EL (cell line): ENCODE results near the gene POLR2L.

Experiments
- DNase-seq: peaks from one replicate; pipeline ENCODE4 v3.0.0-alpha.2; 2016

Gene POLR2L

DNA sequence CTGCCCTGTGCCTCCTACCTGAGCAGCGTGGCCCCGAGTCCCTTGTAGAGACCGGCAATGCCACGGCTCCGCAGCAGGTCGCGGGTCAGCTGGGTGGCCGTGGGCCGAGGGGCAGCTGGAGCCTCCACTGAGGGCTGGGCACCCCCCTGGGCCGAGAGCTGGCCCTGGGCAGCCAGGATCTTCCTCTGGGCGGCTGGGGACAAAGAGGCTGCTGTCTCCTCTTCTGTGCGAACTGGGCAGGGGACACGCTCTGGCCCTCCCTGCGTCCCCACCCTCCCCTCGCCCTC lies 49.9 kb downstream of the POLR2L start:
- no peak for DNase-seq

DNA sequence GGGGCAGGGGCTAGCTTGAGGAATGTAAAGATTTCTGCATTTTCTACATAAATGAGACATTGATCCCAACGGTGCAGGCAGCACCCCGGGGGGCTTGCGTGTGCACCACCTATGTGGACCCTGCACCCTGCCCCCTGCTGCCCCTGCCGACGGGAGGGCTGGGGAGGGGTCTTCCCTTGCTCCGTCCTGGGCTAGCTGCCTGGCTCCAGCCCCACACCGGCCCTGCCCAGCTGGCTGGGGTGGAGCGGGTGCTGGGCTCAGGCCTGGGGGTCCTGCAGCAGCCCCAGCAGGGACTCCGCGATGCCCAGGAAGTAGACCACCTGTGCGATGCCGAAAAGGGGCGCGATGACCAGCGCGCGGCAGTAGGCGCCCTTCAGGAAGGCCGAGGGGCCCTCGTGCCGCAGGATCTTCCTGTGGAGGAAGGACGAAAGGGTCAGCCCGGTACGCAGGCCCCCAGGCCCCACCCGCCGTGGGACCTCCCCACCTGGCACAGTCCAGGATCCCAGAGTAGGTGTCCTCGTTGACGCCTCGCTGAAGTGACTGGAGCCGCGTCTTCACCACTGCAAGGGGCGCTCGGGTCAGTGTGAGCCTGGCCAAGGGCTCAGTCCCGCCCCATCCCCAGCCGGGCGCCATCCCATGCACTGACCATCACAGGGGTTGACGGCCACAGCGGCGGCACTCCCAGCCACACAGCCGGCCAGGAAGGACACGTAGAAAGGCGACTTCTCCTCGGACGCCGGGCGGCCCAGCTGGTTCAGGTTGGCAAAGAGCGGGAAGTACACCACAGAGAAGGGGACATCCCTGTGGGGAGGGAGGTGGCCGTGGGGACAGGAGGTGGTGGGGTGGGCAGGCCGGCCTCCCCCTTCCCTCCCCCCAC lies 50.4 kb downstream of the POLR2L start:
- no peak for DNase-seq

DNA sequence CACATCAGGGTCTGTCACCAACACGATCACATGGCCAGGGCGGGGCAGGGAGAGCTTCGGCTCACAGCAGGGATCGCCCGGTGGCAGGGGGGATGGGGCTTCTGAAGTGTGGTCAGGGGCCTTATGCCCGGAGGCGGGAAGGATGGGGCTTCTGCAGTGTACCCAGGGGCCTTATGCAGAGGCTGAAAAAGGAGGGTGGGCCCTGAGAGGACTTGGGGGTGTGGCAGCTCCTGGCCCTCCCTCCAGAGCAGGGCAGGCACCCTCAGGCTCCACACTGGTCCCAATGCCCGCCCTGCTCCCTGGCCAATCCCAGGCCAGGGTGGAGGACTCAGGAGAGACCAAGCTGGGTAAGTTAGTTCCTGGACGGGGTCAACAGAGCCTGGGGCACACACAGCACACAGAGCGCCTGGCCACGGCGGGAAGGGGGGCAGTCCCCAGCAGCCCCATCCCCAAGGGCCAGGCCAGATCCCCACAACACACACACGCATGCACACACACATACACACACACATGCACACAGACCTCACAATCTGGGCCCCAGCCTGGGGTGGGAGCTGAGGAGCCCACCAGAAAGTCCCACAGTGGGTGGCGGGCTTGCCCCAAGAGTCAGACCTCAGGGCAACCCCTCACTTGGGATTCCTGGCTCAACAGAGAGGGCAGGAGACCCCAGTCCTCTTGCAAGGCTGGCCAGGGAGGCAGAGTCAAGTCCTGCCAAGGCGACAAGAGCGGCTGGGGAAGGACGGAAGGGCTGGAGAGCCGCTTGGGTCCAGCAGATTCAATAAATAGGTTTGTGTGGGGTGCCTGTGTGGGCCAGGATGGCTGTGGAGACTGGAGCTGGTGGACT lies 51.4 kb downstream of the POLR2L start:
- DNase-seq, result peak; percentile 43

GRCh38 chr11:789943-790342 lies 52.4 kb downstream of the POLR2L start, which contains the start of gene CEND1:
CEND1 (minus strand) TSS chr11:790090; CDS start chr11:788576, 1,514 bp downstream.
- DNase-seq, result peak; percentile 53
